ENCODE results near the gene HMG20A. TPM values are rescaled to one million over a fixed set of nuclear protein-coding genes. Genes with fewer than 3 reads are reported as not detected.
A peak's percentile ranks its signal among the peaks of the same experiment; 100 is the strongest.

Gene HMG20A
- total RNA-seq, 2 experiments from 2014 or later = 47.4 to 58.7 TPM

GRCh38 chr15:77494073-77494867 lies 73.6 kb downstream of the HMG20A start:
- Mint-ChIP-seq H3K36me3 (ENCODE audit: low read depth) (peaks cover 5% of the 10 kb centered on the region), H3K27ac (no peak overlapping the region), H3K27me3 (no peaks in the 10 kb centered on the region), H3K4me3 (no peak overlapping the region), H3K4me1 (peaks cover 19% of the 10 kb centered on the region), H3K9me3 (no peaks in the 10 kb centered on the region)
- no peak for DNase-seq
- ChIA-PET CTCF (interaction anchor here (1.0 to 3.3 kb wide), 5 partner anchors 10 to 375 kb away, joined by 3 to 11 read pairs (median 4); no protein-coding TSS in a partner anchor), POLR2A (interaction anchor here (0.6 kb wide), 1 partner anchor 74 kb away, joined by 3 read pairs; the partner anchor contains the start of gene HMG20A)

DNA sequence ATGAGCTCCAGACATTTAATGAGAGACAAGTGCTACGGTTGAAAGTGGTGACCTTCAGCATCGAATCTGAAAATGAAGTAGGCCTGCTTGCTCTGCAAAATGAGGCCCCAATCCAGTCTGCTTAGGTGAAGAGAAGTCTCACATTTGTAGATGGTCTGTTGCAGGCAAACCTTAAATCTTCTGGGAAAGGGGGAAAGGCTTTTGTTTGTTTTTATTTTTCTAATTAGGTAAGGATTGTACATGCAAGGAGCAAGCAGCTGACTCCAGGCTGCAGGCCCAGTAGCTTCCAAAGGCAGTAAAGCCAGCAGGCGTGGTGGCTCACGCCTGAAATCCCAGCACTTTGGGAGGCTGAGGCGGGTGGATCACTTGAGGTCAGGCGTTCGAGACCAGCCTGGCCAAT lies 74.3 kb downstream of the HMG20A start:
- Mint-ChIP-seq H3K4me3 (no peak overlapping the region), H3K36me3 (ENCODE audit: low read depth) (peaks cover 5% of the 10 kb centered on the region), H3K9me3 (no peaks in the 10 kb centered on the region), H3K4me1 (peaks cover 19% of the 10 kb centered on the region), H3K27me3 (no peaks in the 10 kb centered on the region), H3K27ac (no peak overlapping the region)
- no peak for DNase-seq
- ChIA-PET CTCF (no interaction called here), POLR2A (no interaction called here)

DNA sequence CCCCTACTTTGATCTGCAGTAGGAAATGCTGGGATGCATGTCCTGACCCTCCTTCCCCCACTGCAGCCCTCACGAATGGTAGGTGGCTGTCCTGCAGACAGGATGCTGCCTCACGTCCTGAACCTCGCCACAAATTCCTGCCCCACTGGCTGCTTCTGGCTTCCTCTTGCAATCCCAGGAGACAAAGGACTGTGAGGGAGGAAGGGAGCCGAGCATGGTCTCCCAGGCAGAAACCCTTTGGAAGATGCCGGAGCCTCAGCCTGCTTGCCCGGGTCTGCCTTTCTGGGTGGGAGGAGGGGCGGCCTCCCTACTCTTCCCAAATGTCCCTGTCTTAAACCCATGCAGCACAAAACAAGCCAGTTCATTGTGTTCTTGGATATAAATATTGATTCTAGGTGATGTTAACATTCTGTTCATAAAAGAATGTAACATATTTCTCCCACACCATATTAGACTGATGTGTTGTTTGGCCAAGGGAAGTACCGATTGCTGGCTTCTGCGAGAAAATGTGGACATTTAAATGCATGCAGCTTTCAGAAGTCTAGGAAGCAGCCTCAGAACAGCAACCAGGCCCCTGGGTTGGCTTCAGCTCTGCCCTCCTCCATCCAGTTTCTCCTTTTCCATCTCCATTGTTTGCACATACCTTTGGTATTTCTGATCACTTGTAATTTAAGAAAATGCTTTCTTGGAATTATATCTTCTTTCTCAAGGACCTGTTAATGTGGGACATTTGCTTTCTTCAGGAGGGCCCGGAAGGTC lies 75.3 kb downstream of the HMG20A start:
- Mint-ChIP-seq H3K27me3 (no peaks in the 10 kb centered on the region), H3K27ac (no peak overlapping the region), H3K36me3 (ENCODE audit: low read depth) (peaks cover 3% of the 10 kb centered on the region), H3K9me3 (no peaks in the 10 kb centered on the region), H3K4me3 (no peak overlapping the region), H3K4me1 (peaks cover 19% of the 10 kb centered on the region)
- POLR2A ChIA-PET = no interaction called here
- CTCF ChIA-PET = interaction anchor here (1.1 to 2.3 kb wide), 6 partner anchors 9 to 393 kb away, joined by 3 to 10 read pairs (median 4); no protein-coding TSS in a partner anchor
- DNase-seq = no peak

DNA sequence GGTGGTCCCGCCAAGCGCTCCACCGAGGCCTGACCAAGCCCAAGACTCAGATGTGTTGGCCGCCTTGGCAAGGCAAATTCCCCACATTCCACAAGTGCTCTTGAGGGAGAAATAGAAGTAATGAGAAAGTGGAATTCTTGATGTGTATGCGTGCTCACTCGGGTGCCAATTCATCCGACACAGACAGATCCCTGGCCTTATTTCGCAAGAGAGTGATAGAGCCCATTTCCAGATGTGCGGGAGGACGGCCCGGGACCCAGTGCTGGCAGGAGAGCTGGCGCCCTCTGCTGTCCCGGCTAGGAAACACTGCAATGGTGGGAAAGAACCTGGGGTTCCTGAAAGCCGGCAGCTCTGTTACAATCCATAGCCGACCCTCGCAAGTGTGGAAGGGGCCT lies 76.0 kb downstream of the HMG20A start:
- H3K4me3 Mint-ChIP-seq = no peak overlapping the region
- H3K9me3 Mint-ChIP-seq = no peaks in the 10 kb centered on the region
- ChIA-PET CTCF (interaction anchor here (0.6 to 2.3 kb wide), 12 partner anchors 9 to 1355 kb away, joined by 3 to 10 read pairs (median 4); no protein-coding TSS in a partner anchor), POLR2A (no interaction called here)
- peaks cover 19% of the 10 kb centered on the region for H3K4me1 Mint-ChIP-seq
- no peaks in the 10 kb centered on the region for H3K27me3 Mint-ChIP-seq
- no peak overlapping the region for H3K27ac Mint-ChIP-seq
- DNase-seq = peak; percentile 72
- H3K36me3 Mint-ChIP-seq (ENCODE audit: low read depth) = peaks cover 2% of the 10 kb centered on the region

DNA sequence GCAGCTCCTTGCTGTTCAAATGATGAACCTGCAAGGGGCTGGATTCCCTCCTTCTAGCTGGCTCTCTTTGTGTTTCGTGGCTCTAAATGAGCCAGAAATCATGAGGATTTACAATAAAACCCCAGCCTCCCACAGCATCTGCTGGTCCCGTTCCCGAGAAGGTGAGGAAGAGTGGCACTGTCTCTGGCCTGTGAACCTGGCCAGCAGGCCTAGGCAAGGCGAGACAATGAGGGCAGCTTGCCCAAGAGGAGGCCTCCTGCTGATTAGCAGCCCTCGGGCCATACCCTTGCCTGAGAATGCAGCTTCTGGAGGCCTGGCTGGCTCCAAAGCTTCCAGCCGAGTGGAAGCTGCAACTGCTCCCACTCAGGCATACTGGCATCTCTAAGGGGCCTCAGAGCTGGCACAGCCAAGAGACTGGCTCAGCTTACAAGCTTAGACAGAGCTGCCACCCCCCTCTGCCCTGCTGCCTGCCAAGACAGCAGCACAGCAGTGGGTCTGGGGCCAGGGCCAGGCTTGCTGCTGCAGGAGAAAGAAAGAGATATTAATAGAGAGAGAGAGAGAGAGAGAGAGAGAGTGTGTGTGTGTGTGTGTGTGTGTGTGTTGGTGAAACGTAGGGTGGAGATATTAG lies 76.5 kb downstream of the HMG20A start:
- Mint-ChIP-seq H3K27ac (no peak overlapping the region), H3K4me3 (no peak overlapping the region), H3K36me3 (ENCODE audit: low read depth) (peaks cover 2% of the 10 kb centered on the region), H3K4me1 (peaks cover 18% of the 10 kb centered on the region), H3K9me3 (no peaks in the 10 kb centered on the region), H3K27me3 (no peaks in the 10 kb centered on the region)
- POLR2A ChIA-PET = no interaction called here
- CTCF ChIA-PET = interaction anchor here (0.6 to 2.3 kb wide), 13 partner anchors 8 to 1356 kb away, joined by 3 to 10 read pairs (median 4); no protein-coding TSS in a partner anchor
- DNase-seq = no peak

DNA sequence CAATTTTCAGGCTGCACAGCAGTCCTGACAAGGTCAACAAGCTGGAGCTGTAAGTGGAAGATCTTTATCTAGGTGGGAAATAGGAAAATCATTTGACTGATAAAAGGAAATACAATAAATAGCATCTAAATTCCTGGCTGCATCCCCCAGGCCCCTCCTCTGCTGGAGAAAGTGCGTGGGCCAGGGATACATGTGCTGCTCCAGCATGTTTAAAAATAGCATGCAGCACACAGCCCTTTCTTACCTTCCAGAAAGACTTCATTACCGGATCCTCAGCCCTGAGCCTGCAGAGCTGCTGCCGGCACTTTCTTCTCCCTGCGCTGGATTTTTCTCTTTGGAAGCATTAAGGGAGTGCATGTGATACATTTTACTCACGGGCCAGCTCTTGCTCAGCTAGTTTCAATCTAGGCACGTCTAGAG lies 77.3 kb downstream of the HMG20A start:
- Mint-ChIP-seq H3K9me3 (no peaks in the 10 kb centered on the region), H3K4me3 (no peak overlapping the region), H3K27ac (no peak overlapping the region), H3K36me3 (ENCODE audit: low read depth) (no peaks in the 10 kb centered on the region), H3K27me3 (no peaks in the 10 kb centered on the region), H3K4me1 (peaks cover 13% of the 10 kb centered on the region)
- ChIA-PET POLR2A (no interaction called here), CTCF (interaction anchor here (1.4 to 2.3 kb wide), 3 partner anchors 11 to 524 kb away, joined by 4 to 8 read pairs (median 5); no protein-coding TSS in a partner anchor)
- no peak for DNase-seq

- Mint-ChIP-seq H3K9me3 (no peaks in the 10 kb centered on the region), H3K27ac (no peak overlapping the region), H3K27me3 (no peaks in the 10 kb centered on the region), H3K4me3 (no peak overlapping the region), H3K4me1 (peaks cover 2% of the 10 kb centered on the region), H3K36me3 (ENCODE audit: low read depth) (no peaks in the 10 kb centered on the region)
- DNase-seq = no peak
- CTCF ChIA-PET = interaction anchor here (1.3 to 1.5 kb wide), 2 partner anchors 44 to 375 kb away, joined by 3 read pairs; no protein-coding TSS in a partner anchor
- POLR2A ChIA-PET = no interaction called here
These were observed 78.5 kb downstream of the HMG20A start for GRCh38 chr15:77499087-77499760.

GRCh38 chr15:77500989-77501388 lies 80.3 kb downstream of the HMG20A start:
- no peak for DNase-seq
- H3K27me3 Mint-ChIP-seq = no peaks in the 10 kb centered on the region
- ChIA-PET POLR2A (no interaction called here), CTCF (no interaction called here)
- no peaks in the 10 kb centered on the region for H3K9me3 Mint-ChIP-seq
- H3K27ac Mint-ChIP-seq = no peak overlapping the region
- H3K36me3 Mint-ChIP-seq (ENCODE audit: low read depth) = no peaks in the 10 kb centered on the region
- no peaks in the 10 kb centered on the region for H3K4me1 Mint-ChIP-seq
- no peak overlapping the region for H3K4me3 Mint-ChIP-seq

DNA sequence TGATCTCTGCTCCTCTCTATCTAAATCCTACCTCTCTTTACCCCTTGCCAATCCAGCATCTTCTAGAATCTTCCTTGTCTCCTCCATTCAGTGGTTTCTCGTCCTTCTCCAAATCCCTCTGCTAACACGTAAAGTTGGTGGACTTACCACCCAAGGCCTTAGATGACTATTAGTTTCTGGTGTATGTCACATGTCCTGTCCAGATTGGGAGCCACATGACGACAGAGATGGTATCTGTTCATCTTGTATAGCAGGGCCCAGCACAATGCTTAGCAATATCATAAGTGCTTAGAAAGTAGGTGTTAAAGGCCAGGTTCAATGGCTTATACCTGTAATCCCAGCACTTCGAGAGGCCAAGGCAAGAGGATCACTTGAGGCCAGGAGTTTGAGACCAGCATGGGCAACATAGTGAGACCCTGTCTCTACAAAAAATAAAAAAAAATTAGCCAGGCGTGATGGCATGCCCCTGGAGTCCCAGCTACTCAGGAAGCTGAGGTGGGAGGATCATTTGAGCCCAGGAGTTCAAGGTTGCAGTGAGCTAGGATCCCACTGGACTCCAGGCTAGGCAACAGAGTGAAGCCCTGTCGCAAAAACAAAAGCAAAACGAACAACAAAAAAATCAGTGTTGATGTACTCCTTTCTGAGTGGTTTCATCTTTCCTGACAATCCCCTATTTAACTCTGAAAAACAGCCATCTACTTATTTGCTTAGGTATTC lies 81.8 kb downstream of the HMG20A start:
- ChIA-PET POLR2A (interaction anchor here (0.8 kb wide), 1 partner anchor 292 kb away, joined by 3 read pairs; no protein-coding TSS in a partner anchor), CTCF (interaction anchor here (0.7 kb wide), 1 partner anchor 13 kb away, joined by 4 read pairs; no protein-coding TSS in a partner anchor)
- no peak overlapping the region for H3K27ac Mint-ChIP-seq
- H3K36me3 Mint-ChIP-seq (ENCODE audit: low read depth) = no peaks in the 10 kb centered on the region
- no peak overlapping the region for H3K4me3 Mint-ChIP-seq
- H3K27me3 Mint-ChIP-seq = no peaks in the 10 kb centered on the region
- no peak for DNase-seq
- peaks cover 5% of the 10 kb centered on the region for H3K4me1 Mint-ChIP-seq
- no peaks in the 10 kb centered on the region for H3K9me3 Mint-ChIP-seq

- Mint-ChIP-seq H3K9me3 (no peaks in the 10 kb centered on the region), H3K36me3 (ENCODE audit: low read depth) (no peaks in the 10 kb centered on the region), H3K4me1 (peaks cover 6% of the 10 kb centered on the region), H3K27me3 (no peaks in the 10 kb centered on the region), H3K27ac (no peak overlapping the region), H3K4me3 (no peak overlapping the region)
- ChIA-PET POLR2A (no interaction called here), CTCF (interaction anchor here (0.6 to 1.6 kb wide), 3 partner anchors 9 to 373 kb away, joined by 3 to 4 read pairs (median 3); no protein-coding TSS in a partner anchor)
- DNase-seq = no peak
These were observed 82.6 kb downstream of the HMG20A start for GRCh38 chr15:77503240-77503639.

DNA sequence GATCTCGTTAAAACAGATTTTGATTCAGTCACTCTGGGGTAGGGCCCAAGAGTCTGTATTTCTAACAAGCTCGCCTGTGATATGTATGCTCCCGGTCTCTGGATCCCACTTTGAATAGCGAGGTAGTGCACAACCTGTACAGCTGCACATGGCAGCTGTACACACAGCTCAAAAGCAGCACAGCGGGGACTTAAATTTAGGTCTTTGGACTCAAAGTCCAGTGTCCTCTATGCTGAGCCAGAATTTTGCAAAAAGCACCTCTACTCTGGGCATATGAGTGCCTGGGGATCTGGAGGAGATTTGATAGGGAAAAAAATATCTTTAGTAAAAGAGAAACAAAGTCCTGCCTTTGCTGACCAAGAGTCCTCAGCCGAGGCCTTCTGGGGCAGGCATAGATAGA lies 83.1 kb downstream of the HMG20A start:
- Mint-ChIP-seq H3K9me3 (no peaks in the 10 kb centered on the region), H3K27me3 (no peaks in the 10 kb centered on the region), H3K4me3 (no peak overlapping the region), H3K27ac (no peak overlapping the region), H3K4me1 (peaks cover 11% of the 10 kb centered on the region), H3K36me3 (ENCODE audit: low read depth) (no peaks in the 10 kb centered on the region)
- DNase-seq = no peak
- ChIA-PET CTCF (interaction anchor here (0.6 to 1.6 kb wide), 3 partner anchors 10 to 385 kb away, joined by 3 read pairs; no protein-coding TSS in a partner anchor), POLR2A (no interaction called here)

DNA sequence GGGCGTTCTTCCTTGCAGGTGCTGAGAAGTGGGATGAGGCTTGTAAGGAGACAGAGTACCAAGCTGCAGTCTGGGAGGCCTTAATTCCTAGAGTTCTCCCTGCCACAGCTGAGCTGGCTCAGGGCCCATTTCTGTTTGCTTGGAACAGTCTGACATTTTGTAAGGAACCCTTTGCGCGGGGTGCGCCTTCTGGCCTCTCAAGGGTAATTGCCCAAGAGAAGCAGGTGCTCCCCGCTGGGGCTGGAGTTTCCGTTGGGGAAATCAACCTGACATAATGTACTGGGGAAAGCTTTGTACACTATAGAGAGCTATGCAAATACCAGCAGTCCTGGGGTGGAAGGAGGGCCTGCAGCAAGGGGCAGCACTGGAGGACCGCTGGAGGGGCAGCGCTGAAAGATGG lies 83.6 kb downstream of the HMG20A start:
- no peaks in the 10 kb centered on the region for H3K9me3 Mint-ChIP-seq
- no peaks in the 10 kb centered on the region for H3K27me3 Mint-ChIP-seq
- no peak for DNase-seq
- no peaks in the 10 kb centered on the region for H3K36me3 Mint-ChIP-seq (ENCODE audit: low read depth)
- H3K27ac Mint-ChIP-seq = no peak overlapping the region
- ChIA-PET CTCF (interaction anchor here (0.8 to 1.6 kb wide), 2 partner anchors 10 to 386 kb away, joined by 3 read pairs; no protein-coding TSS in a partner anchor), POLR2A (no interaction called here)
- no peak overlapping the region for H3K4me3 Mint-ChIP-seq
- H3K4me1 Mint-ChIP-seq = peaks cover 15% of the 10 kb centered on the region
